Femur (tissue), 1 donor: ENCODE results near the gene PDE8B.

ENCODE experiments used
- DNase-seq: peaks from one replicate; pipeline ENCODE4 v3.0.0-alpha.2; 2017

Gene PDE8B

DNA sequence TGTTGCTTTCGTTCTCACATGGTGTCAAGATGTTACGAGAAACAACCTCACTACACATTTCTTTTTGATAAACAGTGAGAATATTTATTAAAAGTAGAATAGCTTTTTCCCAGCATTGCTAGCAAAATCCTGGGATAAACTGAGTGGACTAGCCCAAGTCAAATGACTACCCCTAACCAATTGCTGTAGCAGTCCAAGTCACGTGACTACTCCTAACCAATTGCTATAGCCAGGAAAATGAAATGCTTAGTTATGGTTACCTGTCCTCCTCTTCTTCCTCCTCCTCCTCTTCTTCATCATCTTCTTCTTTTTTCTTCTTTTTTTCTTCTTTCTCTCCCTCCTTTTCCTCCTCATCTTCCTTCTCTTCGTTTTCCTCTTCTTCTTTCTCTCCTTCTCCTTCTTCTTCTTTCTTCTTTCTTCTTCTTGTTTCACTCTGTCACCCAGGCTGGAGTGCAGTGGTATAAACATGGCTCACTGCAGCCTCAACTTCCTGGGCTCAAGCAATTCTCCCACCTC lies 85.4 kb downstream of the PDE8B start:
- no peak for DNase-seq

DNA sequence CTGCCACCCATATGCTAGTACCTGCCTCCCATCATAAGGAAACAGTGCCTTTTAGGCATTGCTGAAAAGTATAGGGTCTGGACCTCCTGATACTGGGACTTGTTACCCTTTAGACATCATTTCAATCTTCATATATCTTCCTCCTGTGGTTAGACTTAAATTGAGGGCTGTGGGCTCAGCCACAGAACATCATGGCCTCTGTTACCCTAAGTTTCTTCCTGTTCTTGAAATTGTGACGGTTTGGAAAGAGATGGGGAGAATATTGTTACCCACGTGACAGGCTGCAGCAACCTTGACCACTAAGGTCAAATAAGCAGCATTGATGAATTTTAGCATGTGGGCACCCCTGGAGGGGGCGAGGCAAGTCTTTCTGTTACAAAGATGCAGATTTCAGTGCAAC lies 87.7 kb downstream of the PDE8B start:
- no peak for DNase-seq

DNA sequence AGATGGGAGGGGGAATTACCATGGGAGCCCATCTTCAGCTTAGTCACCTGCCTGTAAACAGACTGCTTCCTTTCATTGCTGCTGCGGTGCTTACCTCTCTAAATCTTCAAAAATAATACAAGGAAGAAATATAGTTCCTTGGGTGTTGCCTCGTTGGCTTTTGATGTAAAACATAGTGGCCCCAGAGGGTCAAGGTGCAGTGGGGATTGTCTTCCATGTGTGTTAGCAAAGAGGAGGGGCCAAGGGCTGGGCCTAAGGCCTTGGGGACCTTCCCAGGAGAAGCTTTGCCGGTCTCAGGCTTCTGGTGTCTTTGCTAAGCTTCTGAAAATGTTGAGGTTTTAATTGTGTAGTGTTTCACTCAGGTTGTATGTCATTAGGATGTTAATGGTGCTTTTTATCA lies 90.0 kb downstream of the PDE8B start:
- no peak for DNase-seq

DNA sequence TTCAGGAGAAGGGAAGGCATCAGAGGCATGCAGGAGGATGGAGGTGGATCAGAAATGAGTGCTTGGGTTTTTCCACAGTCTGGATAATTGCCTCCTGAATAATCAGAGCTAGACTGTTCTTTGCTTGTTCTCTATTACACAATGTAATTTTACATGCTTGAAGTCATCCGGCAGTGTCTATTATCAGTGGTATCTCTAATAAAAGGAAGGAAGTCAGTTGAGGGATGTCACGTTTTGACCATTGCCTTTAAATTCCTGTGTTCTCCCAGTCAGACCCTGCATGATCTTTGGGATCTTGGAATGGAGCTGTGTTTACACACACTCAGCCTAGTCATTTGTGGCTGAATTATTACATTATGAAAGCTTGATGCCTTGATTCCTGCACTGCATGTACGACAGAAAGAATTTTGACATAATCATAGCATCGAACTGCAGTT lies 91.0 kb downstream of the PDE8B start:
- no peak for DNase-seq

DNA sequence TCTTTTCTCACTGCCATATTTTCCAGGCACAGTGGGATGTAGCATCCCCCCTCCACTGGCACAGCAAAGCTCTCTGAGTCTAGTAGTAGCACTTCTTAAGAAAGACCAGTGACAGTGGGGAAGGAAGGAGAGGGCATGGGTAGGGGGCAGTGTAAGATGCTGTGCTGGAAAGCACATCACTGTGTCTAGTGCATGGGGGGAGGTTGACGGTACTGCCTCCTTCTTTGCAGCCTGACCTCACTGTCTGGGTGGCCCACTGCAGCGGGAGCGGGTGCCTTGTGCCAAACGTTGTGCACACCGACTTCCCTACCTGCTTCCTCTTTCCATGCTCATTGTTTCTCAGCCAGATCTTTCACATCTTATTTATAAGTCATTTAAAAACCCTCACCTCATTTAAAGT lies 91.8 kb downstream of the PDE8B start:
- no peak for DNase-seq

- no peak for DNase-seq
Observed at GRCh38 chr5:77302653-77303052, 92.2 kb downstream of the PDE8B start.

DNA sequence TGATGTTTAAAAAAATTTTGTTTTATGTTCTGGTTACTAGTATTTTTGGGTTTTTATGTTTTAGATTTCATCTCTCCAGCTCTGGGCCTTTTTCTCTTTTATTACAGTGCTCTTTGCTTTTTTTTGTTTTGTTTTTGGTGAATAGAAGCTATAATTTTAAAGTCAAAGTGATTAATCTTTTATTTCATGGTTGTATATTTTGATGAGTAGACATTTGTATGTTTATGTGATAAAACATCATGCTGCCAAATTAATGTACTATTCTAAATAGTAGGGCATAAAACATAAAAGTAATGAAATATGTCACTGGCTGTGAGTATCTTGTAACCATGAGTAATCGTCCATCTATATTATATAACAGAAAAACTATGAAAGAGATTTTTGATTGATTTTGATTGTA lies 93.9 kb downstream of the PDE8B start:
- DNase-seq = no peak

DNA sequence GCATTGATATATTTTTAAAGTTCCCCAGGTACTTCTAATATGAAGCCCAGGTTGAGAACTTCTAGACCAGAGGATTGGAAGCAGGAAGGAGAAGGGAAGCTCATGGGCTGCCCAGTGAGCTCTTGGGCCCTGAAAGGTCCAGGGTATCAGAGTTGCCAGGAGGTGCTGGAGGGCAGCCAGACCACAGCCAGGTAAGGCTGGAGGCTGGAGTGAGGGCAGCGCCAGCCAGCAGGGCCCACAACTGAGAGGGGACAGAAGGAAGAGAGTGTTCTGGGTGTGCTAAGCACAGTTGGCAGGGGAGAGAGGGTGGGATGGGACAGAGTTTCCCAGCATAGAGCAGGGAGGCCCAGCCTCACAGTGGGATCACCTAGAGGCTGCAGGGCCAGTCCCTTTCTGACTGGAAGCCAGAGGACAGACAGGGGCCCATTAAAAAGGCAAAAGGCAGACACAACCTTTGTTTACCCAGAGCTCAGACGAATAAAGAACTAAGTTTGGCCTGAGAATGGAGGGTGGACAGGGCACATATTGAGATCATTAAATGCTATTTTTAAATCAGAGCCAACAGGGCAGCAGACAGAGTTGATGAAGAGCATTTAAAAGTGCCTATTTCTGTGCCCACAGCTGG lies 94.9 kb downstream of the PDE8B start:
- DNase-seq = no peak

GRCh38 chr5:77305956-77306355 lies 95.5 kb downstream of the PDE8B start:
- peak; percentile 34 for DNase-seq

DNA sequence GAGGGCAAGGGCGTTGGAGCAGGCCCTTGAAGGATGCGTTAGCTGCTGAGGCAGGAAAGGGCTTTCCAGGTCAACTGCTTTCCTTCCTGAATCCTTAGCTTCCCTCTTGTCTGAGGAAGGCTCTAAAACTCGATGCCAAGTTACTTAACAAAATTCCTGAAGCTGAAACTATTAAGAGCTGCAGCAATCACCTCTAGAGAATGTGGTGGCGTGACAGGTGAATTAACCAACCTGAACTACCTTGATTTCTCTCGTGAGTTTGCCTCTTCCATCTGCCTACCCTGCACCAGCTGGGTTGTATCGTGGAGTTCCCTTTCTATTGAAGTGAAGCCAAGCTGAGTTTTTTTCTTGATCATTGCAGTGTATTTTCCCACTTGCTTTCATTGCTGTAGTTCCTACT lies 96.1 kb downstream of the PDE8B start:
- no peak for DNase-seq

DNA sequence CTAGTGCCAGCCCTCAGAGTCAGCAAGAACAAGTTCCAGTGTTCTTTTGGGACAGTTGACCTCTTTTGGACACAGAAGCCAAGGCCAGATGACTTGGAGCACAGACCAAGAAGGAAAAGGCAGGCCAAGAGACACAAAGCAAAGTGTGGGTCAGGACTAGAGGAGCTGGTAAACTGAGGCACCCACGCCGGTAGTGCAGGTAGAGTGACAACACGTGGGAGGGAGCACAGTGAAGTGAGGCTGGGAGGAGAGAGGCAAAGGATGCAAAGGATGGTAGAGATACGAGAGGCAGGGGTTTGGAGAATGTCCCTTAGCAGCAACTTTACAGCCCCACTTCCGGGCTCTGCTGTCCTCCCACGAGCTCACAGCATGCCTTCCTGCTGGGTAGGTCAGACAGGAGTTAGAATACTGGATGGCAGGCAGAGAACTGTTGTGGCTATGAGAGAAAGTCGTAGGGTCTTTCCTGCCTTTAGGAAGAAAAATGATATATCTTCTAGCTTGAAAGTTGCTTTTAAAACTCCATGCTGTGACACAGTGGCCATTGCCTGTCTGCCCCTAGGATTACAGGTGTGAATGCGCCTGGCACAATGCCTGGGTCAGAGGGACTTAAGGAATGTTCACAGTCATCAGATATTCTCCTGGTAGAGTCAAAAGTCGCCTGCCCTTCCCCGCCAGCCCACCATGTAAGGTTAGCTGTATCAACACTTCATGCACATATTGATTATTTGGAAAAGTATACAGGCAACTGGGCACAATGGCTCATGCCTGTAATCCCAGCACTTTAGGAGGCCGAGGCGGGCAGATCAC lies 97.9 kb downstream of the PDE8B start:
- DNase-seq = no peak

GRCh38 chr5:77309140-77309539 lies 98.7 kb downstream of the PDE8B start:
- no peak for DNase-seq

DNA sequence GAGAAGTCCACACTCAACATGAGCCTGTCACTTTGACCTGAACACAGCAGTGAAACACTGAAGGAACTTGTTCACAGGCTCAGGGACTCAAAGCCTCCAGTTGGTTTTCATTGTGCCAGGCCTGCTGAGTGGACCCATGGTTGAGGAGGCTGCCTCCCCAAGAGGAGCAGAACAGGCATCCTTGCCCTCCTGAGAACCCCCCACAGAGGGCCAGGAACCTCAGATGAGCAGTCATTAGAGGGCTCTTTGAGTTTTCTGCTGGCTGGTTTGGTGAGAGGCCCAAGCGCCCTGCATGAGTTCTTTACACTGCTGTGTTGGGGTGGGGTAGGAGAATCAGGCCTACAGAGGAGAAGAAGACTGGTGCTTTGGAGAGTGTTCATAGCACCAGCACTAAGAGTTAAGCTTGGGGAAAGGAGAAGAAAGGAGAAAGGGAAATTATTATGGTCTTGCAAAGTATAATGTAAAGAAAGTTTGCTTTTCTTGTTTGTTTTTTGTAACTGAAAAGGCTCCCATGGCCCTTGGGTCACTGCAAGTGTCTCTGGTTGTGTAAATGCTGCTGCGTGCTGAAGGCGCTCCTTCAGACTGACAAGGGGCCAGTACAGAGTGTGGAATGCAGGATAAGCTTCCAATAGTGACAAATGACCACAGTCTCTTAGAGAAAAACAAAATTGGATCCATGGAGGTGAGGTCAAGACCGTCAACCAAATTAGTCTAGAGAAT lies 100.2 kb downstream of the PDE8B start:
- DNase-seq = no peak

DNA sequence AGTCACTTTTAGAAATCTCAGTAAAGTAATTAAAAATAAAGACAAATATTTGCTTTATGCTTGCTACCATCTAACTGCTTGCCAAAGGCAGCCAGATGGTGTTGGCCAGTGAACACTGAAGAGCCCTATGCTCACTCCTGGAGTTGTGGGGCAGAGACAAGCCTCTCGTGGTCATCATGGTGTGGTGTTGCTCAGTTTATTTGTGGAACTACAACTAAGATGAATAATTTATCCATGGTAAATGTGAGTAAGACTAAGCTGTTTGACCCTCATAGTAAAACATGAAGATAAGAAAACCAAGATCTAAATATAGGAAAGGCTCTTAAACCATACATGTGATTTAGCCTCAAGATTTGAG lies 100.7 kb downstream of the PDE8B start:
- DNase-seq = no peak

DNA sequence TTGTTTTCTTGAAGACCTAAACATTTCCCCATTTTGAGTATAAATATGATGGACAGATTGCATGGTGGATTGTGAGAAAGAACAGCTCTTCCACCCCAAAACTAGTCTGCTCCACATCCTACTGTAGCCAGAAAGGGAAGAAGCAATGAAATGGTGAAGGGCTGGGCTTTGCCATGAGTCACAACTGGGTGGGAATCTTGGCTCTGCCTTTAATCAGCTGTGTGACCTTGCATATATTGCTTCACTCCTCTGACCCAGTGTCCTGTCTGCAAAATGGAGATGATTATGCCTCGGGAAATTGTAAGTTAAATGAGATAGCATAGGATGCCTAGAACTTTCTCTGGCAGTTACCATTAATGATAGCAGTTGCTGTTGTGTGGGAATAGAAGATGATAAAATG lies 101.9 kb downstream of the PDE8B start:
- DNase-seq = no peak

DNA sequence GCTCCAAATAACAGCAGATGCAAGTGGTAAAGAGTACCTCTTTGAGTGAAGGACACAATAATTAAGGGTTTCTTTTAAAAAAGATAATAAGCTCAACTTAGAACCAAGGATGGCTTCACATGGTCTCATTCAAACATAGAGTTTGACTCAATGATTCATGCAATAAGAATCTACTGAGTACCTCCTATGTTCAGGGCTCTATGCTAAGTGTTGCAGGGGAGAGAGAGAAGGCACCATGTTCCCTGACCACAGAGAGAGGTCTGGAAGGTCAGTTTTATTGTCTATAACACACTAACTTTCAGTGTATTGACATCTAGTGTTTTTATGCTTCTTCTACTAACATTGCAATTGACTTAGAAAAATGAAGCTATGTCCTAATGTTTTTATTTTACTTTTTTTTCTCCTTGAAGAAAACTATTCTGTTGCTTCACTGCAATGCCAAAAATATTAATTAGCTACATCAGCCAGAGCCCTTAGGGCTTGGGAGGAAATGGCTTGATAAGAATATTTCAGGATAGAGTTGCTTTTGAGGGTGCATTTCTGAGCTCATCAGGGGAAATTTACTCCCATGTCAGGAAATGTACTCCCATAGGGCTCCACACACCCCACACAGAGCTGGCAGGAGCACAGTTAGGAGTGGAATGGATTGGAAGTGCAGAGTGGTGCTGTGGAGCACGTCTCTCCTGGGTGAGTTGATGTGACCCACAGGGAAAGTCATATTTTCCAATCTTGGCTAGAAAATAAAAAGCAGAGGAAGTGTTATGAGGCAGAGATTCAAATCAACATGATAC lies 106.6 kb downstream of the PDE8B start:
- no peak for DNase-seq

DNA sequence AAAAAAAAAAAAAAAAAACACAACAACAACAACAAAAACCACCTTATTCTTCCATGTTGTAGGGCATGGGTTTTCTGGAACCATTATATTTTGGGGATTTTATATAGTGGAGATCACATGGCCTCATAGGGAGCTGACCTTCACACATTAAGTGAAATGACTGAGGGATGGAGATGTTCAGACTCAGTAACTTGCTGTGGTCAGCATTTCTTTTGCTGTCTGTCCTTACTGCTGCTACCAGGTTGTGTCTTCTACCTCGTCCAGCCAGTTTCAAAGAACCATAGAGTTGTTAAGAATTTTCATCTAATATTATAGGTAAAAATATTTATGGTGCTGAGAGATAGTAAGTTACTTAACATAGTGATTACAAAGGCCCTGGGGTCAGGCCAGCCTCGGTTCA lies 107.6 kb downstream of the PDE8B start:
- no peak for DNase-seq

DNA sequence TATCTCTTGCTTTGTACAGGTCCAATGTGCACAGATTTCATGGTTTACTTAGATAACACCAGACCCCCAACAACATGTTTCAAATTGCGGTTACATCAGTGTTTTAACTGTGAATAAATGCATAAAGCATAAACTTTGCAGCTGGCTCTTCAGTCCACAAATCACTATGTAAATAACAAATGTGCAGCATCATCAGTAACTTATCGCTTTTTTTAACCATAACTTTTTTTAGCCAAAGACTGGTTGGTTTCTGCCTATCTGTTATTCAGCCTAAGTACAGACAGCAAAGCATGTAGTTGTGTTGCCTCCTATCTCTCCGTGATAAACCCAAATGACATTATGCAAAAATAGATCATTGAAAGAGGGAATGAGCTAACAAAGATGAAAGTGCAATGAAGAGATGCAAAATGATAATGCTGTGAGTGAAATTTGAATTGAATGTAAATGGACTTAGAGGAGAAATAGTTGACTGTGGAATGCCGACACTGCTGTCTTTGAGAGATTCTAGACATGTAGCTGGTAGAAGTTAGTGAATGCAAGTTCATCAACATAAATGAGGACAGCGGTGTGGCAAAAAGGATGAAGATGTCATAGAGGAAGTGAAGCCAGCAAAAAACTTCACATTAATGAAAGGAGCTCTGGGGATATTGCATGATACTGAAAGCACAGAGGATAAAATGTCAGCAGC lies 108.8 kb downstream of the PDE8B start:
- no peak for DNase-seq

DNA sequence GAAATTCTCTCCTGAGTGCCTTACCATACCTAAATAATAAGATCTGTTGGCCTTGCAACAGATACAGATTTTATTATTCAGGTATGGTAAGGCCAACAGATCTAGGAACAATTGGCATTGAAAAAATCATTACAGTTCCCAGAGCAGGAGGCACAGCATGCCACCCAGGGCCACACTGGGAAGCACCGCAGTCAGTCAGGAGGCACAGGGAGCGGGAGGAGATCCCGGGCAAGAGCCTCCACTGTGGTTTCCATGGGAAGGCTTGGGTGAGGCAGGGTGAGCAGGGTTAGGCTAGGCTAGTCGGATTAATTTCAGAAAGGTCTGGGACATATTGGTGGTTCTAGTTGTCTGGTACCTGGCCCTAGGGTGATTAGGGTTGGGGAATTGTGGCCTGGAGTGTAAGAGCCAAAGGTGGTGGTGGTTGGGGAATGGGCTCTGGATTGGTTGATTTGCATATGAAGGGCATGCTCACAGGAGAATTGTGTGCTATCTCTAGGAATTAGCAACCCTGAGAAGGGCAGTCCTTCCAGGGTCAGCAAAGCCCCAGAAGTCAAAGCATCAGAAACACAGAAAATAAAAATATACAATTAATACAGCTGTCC lies 111.4 kb downstream of the PDE8B start:
- no peak for DNase-seq

DNA sequence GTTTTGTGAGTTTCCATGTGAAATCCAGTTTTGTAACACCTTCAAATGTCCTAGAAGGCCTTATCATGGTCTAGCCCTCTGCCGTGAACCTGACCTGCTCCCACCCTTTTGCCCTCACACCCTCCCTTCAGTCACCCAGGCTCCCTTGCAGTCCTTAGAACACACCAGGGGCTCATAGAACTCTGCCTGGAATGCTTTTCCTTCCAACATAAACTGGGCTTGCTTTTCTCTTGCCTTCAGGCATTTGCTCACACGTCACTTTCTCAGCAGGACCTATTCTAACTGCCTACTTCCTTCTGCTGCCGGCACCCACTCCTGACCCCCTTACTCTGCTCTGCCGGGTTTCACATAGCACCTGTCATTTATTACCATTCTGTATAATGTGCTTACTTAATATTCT lies 111.9 kb downstream of the PDE8B start:
- no peak for DNase-seq

DNA sequence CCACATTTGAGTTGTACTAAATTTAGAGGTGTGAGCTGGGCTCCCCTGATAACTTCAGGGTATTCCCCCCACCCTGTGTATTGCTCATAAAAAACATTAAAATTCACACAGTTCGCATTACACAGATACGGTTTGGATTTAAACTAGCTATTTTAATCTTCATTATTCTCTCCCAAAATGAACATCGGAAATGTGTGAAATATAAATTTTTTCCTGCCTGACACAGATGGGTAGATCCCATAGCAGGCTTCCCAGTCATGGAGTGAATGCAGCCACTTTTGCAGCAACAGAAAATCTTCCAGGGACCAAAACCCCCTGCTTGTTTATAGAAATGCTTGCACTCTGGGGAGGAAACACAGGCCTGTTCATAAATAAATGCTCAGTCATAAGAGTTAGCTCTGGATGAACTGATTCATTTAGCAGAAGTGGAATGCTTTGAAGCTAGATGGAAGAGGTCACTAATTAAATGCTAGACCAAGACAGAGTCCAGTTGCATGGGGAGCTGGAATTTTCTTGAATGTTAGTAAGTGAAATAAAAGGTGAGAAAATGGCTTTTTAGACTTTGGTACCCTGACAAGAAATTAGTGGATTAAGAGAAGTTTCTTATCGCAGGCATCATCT lies 115.6 kb downstream of the PDE8B start:
- no peak for DNase-seq
